GM19023 (cell line): ENCODE measurements around the gene EEF1B2.
"Not testable (repeated sequence)": the region's sequence is repeated elsewhere in the genome, so short reads cannot be mapped to it uniquely, and the experiment has no call there.

Source experiments
- ATAC-seq: cut with Tn5 transposase; IDR thresholded peaks from one replicate; pipeline ENCODE4 v1.9.1; 2021; ENCODE audit warnings: mild to moderate bottlenecking, moderate library complexity; ENCODE audit not compliant: unreplicated experiment

Gene EEF1B2

DNA sequence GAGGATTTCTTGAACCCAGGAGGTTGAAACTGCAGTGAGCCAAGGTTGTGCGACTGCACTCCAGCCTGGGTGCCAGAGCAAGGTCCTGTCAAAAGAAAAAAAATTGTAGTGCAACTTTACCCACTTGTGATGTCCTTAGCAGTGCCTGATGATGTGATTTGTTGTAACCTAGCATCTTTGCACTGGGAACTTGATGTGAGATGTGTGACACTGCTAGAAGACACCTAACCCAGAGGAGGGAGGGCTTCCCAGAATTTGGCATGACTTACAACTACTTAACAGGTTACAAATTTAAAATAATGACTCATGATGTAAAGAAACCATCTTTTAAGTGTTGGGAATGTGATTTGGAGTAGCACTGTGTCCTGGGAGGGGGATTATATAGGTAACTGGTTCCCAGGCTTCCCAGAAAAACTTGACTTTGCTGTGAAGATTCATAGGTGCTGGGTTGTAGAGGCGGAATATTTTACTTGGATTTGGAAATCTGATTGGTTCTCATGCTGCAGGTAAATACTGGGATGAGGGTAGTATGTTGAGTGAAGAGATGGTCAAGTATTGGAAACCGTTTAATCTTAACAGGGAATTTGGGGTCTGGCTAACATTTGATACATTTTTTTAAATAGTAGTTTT, 3.7 kb downstream of the EEF1B2 start:
- ATAC-seq = no peak

DNA sequence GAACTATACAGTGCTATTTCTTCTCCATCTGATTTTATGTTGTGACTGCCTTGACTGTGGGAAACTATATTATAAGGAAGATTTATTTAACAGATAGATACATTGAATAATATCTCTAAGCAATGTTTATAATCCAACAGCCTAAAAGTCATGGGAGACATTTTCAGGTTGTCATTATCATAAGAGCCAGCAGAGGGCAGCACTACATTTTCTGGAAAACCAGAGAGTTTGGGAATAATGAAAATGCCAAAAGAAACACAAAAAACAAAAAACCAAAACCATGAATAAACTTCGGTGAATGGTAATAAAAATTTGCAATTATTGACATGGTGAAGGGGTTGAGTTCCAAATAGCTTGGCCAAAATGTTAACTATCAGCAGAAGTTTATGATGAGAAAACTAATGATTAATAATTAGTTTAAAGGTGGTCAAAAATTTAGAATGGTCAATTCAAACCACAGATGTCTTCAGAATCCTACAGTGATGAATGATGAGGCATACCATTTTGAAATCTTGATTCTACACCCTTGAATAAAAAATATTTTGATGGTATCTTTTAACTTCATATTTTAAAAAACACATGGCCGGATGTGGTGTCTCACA, 4.7 kb downstream of the EEF1B2 start:
- no peak for ATAC-seq

DNA sequence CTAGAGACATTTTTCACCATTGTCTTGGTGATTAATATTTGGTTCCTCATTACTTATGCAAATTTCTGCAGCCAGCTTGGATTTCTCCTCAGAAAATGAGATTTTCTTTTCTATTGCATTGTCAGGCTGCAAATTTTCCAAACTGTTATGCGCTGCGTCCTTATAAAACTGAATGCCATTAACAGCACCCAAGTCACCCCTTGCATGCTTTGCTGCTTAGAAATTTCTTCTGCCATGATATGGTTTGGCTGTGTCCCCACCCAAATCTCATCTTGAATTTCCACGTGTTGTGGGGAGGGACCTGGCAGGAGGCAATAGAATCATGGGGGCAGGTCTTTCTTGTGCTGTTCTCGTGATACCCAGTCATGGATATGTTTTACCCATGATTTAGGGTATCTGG, 8.5 kb downstream of the EEF1B2 start:
- ATAC-seq = not testable (repeated sequence)

DNA sequence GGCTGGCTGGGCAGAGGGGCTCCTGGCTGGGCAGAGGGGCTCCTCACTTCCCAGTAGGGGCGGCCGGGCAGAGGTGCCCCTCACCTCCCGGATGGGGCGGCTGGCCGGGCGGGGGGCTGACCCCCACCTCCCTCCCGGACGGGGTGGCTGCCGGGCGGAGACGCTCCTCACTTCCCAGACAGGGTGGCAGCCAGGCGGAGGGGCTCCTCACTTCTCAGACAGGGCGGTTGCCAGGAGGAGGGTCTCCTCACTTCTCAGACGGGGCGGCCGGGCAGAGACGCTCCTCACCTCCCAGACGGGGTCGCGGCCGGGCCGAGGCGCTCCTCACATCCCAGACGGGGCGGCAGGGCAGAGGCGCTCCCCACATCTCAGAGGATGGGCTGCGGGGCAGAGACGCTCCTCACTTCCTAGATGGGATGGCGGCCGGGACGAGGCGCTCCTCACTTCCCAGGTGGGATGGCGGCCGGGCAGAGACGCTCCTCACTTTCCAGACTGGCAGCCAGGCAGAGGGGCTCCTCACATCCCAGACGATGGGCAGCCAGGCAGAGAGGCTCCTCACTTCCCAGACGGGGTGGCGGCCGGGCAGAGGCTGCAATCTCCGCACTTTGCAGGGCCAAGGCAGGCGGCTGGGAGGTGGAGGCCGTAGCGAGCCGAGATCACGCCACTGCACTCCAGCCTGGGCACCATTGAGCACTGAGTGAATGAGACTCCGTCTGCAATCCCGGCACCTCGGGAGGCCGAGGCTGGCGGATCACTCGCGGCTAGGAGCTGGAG, 12.1 kb downstream of the EEF1B2 start:
- not testable (repeated sequence) for ATAC-seq

DNA sequence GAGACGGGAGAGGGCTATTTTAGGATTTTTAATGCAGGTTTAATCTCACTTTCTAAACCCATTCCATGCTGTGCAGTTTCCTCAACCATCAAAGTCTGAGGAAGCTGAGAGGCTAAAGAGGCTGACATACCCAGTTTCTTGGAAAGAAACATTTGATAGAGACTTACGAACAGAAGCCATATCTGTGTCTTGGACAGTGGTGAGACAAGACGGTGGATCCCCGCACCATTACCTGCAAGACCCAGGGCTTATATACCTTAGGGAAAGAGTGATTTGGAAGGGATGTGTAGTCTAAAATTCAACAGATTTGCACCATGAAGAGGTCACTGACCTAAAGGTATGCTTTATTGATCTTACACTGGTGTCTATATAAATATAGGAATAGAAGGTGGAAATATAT, 13.5 kb downstream of the EEF1B2 start:
- no peak for ATAC-seq

DNA sequence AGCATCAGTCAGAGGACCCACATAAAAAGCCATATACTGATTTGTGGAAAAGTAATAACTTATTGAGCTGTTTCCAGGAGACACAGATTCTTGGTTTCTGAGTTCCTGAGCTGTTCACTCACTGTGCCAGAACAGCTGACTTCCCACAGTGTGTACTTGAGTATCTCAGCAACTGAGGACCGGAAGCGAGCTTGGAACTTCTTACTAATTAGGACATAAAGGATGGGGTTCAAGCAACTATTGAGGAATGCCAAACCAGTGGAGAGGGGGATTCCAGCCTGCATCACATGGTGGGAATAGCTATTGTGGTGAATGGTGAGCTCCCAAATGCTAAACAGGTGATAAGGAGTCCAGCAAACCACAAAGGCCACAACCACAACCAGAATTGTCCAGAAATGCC, 16.4 kb downstream of the EEF1B2 start:
- no peak for ATAC-seq

DNA sequence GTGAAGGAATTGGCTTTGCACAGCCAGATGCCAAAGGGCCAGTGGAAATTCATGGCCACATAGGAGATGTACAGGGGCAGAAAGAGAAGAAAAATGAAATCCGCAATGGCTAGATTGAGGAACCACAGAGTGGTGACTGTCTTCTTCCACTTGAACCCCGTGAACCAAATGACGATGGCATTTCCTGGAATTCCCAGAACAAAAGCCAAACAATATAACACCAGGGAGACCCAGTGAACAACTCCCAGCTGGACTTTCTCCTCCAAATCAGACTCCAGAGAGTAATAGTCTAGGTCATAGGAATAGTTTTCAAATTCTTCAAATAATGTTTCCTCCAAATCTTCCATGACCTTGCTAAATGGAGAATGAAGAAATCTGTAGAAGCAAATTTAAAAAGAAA, 17.2 kb downstream of the EEF1B2 start:
- ATAC-seq = no peak

DNA sequence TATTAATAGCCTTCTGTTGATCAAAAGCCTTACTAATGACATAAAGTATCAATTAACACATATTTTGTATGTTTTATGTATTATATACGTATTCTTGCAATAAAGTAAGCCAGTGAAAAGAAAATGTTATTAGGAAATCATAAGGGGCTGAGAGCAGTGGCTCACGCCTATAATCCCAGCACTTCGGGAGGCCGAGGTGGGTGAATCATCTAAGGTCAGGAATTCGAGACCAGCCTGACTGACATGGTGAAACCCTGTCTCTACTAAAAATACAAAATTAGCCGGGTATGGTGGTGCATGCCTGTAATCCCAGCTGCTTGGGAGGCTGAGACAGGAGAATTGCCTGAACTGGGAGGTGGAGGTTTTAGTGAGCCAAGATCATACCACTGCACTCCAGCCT, 21.8 kb downstream of the EEF1B2 start:
- ATAC-seq = not testable (repeated sequence)

DNA sequence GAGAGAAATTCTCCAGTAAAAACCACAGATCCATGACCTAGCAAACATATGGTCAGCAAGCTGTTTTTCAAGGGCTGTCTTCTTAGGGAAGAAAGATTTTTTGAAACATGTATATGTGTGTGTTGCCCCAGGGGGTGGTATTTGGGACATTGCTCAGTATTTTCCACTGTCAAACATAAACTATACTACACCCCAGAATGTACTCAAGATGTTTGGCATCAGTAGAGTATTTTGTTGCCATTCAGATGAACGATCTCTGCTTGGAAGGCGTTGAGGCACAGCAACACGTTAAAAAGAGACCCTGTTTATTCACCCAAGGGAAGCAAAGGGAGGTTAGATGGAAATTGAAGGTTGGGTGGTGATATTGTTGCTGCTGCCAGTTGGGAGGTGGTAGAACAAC, 30.0 kb downstream of the EEF1B2 start:
- ATAC-seq = no peak

DNA sequence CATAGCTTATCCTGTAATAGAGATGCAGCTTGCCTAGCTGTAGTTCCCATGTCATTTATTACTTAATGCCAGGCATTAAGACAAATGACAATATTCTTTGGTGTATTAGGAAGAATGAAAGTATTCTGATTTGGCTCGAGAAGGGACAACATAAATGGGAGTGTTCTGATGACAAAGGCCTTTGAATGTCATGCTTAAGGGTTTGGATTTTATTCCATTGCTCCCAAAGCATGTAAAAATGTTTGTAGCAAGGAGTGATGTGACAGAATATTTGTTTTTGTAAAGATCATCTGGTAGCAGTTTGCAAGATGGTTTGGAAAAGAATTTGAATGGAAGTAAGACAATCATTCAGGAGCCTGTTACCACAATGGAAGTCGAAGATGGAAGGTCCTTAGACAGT, 30.4 kb downstream of the EEF1B2 start:
- ATAC-seq = no peak

DNA sequence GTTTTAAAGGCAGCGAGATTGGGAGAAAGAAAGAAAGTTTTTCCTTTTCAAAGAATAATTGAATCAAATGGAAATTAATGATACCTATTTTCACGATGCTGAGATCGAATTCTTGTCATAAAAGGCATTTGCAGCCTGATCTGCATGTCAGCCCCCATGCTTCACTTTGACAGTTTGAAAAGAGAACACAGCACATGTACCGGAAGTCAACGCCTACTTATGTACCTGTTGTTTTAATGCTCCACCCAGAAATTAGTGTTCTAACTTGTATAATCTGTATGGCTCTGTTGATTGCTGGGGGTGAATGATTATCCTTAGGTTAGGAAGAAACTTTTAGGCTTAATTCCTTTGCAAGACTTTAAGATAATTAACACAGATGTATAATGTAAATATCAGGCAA, 31.0 kb downstream of the EEF1B2 start:
- no peak for ATAC-seq

DNA sequence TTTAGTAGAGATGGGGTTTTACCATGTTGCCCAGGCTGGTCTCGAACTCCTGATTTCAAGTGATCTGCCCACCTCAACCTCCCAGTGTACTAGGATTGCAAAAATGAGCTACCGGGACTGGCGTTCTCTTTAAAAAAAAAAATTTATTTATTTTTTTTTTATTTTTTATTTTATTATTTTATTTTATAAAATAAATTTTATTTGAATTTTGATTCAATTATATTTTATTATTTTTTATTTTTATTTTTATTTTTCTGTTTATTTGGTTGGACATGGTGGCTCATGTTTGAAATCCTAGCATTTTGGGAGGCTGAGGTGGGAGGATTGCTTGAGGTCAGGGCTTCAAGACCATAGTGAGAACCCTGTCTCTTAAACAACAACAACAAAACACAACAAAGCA, 32.5 kb downstream of the EEF1B2 start:
- ATAC-seq = no peak

DNA sequence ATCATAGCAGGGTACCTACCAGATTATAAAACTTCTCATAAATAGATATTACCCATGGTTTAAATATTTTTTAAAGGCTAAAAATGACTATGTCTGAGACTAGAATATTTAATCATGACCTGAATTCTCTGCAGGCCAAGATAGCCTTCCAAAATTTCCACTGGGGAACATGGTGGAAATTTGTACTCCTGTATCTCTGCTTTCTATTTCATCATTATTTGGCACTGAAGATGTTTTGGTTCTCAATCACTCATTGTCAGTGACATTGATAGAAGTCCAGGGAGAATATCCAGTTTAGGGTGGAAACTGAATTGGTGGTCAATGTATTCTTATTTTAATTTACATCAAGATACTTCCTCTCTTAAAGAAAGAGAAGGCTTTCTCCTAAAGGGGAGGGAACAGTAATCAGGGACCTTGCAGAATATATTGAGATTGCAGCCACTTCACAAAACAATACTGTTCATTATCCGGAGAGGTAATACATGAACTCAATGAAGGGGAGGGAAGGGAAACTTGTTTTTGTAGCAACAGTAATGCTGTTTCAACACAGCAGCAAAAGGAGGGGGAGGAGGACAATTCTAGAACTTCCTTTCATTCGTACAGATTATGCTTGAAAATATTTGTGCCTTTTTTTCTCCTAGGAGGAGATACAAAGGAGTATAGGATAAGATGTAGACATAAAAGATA, 34.1 kb downstream of the EEF1B2 start:
- no peak for ATAC-seq

DNA sequence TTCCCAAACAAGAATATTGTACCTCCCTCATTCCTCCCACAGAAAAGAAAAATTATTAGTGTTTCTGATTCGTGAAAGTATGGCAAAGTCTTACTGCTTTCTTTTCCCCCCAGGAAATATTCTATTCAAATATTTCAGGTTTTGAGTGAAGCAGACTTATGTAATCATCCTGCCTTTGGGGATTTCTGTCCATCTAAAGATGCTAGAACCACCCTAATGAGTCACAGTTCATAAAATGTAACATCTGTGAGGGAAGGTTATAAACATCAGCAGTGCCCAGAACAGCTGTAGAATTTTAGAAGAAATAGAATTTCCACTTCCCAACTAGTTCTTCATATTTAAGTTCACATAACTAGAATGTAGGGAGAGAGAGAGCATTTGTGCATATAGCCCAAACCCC, 39.0 kb downstream of the EEF1B2 start:
- no peak for ATAC-seq

DNA sequence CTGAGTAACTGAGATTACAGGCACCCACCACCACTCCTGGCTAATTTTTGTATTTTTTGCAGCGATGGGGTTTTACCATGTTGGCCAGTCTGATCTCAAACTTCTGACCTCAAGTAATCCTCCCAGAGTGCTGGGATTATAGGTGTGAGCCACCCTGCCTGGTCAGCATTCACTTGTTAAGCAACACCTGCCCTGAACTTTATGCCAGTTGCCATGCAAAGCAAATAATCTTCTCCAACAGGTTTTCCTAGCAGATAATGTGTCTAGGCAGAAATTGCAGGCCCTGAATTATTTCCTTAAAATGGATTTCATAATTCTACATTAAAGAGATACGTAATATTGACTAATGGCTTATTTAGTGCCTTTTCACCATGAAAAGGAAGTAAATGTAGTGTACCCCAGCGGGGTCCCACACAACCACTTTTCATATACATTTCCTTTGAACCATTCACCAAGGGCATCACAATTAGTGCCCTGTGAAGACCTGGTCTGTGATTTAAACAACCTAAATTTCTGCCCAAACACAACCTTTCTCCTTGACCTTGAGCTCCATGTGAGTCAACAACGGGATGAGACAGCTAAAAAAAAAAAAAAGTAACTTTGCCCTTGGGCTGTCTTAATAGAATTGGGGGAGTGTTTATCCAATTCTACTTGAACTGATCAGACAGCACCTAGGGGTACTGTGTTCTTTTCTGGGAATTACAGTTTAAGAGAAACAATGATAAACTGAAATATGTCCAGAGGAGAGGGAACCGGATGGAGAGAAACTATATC, 41.6 kb downstream of the EEF1B2 start:
- no peak for ATAC-seq

DNA sequence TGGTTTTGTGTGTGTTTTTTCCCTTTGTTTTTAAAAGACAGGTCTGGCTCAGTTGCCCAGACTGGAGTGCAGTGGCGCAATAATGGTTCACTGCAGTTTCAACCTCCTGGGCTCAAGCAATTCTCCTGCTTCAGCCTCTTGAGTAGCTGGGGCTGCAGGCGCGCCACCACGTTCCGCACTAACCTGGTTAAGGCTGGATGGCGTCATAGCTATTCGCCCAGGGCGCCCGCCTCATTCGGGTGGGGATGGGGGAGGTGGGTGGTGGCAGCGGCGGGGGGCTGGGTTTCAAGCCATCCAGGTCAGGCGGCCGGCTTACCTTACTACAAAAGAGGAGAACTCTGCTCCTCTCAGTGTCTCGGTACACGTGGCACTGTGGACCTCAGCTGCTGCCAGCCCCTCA, 42.8 kb downstream of the EEF1B2 start:
- ATAC-seq = no peak

DNA sequence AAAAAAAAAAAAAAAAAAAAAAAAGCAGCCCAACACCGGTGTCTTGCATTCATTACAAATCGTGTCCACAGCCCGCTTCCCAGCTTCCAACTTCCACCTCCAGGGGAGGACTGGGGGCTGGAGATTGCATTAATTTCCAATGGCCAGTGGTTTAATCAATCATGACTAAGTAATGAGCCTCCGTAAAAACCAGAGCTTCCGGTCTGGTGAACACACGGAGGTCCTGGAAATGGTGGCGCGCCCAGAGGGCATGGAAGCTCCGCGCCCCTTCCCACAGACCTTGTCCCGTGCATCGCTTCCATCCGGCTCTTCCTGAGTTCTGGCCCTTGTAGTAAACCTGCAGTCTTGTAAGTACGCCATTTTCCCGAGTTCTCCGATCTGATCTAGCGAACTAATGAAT, 43.6 kb downstream of the EEF1B2 start:
- ATAC-seq = no peak

DNA sequence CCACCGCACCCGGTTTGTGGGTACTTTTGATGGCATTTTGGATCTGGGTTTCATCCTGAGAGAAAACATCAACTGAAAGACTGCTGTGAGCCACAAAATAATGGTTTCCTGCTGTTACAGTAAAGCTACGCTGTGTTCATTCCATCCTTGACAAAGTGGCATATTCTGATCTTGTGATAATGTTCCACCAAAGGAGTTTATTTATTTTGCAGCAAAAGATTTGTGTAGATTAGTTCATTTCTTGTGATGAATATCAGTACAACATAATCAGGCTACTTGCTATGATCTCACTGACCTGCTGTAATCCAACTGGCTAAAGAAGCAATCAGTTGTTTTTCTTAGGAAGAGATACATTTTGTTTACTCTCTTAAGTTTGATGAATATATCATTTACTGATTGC, 45.0 kb downstream of the EEF1B2 start:
- no peak for ATAC-seq

DNA sequence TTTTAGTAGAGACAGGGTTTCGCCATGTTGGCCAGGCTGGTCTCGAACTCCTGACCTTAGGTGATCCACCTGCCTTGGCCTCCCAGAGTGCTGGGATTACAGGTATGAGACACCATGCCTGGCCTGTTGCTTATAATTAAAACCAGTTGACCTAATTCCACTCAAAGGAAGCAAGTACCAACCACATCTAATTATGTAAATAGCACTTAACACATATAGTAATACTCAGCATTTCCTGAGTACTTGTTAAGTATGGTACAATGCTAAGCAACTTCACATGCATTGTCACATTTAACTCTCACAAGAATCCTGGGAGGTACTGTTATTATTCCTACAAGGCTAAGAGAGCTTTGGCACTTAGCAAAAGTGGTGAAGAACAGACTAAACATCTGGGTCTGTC, 47.6 kb downstream of the EEF1B2 start:
- not testable (repeated sequence) for ATAC-seq

DNA sequence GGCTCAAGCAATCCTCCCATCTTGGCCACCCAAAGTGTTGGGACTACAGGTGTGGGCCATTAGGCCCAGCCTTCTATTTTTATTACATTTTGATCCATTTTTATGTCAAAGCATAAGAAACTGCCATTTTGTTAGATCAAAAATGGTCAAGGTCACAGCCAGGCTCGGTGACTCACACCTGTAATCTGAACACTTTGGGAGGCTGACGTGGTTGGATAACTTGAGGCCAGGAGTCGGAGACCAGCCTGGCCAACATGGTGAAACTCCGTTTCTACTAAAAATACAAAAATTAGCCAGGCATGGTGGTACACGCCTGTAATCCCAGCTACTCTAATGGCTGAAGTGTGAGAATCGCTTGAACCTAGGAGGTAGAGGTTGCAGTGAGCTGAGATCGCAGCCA, 49.2 kb downstream of the EEF1B2 start:
- no peak for ATAC-seq

DNA sequence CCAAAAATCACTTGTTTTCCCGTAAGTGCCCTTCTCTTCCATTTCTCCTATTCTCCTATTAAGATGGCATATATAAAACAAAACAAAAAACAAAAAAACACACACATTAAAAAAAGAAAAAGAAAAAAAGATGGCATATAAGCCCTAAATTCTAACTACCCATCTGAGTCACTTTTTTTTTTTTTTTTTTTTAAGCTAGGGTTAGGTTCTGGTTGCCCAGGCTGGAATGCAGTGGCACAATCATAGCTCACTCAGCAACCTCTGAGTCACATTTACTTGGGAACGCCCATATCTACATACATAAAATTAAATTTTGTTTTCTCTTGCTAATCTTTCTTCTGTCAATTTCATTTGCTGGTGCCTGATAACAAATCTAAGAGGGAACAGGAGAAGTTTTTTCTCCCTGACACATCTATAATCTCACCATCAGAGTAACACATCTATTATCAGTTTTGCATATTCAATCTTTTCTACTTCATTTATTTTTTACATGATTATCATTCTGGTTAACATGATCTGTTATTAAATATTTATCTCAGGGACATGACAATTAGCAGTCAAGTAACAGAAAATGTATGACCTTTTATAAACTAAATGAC, 52.1 kb downstream of the EEF1B2 start:
- no peak for ATAC-seq
